HepG2 (cell line): Measurements from ENCODE around the gene TMEM130. TPM values are rescaled to one million over a fixed set of nuclear protein-coding genes. Genes with fewer than 3 reads are reported as not detected.

Source experiments
- ATAC-seq: fragments of 200-7000 bp; cut with Tn5 transposase; 3 replicates; pipeline ENCODE4 v1.9.1; 2020; ENCODE audit warnings: mild to moderate bottlenecking, moderate library complexity
- BruUV-seq: library from RNA; stranded (reverse); fragments of 400-500 nt; replicated peaks from 2 replicates; lab custom pipeline; 2021; lab: Mats Ljungman, UMichigan
- CTCF ChIA-PET: fragments of 300-600 bp; formaldehyde crosslinking; extraction: SDS; loops from one replicate; lab custom pipeline; 2021; ENCODE audit warnings: low total read pairs, inconsistent platforms, low intra/inter-chr PET ratio; lab: Yijun Ruan, JAX
- POLR2A ChIA-PET: fragments of 350-600 bp; sonication (Branson Sonifier 250); formaldehyde crosslinking; loops from one replicate; lab custom pipeline; 2020; ENCODE audit warnings: antibody characterized with exemption, inconsistent platforms; lab: Yijun Ruan, JAX
- DNase-seq: peaks from one replicate; pipeline ENCODE4 v3.0.0-alpha.2; 2015; ENCODE audit warnings: low spot score
- FAIRE-seq: peaks from 3 replicates; lab custom pipeline; 2011; peaks lifted over from hg19 to GRCh38; lab: Jason Lieb, UNC
- H2AFZ ChIP-seq: one replicate; pipeline ENCODE4 v1.6.1; 2011; ENCODE audit warnings: low read length, inconsistent platforms
- H3K27ac ChIP-seq: fragments of 300-600 bp; 3 replicates; pipeline ENCODE4 v1.8.0; 2011; ENCODE audit warnings: mixed run types, mild to moderate bottlenecking, mixed read lengths, low read length, inconsistent platforms; ENCODE audit not compliant: insufficient read depth; ENCODE audit errors: extremely low read length
- H3K27me3 ChIP-seq, 2 experiments: fragments of 200-600 bp in 1 of 2; 2 replicates in 1 of 2; 3 replicates in 1 of 2; pipeline versions ENCODE4 v1.6.0 to v1.8.0; 2011; ENCODE audit warnings: low read length in 2 of 2, mild to moderate bottlenecking in 2 of 2, moderate library complexity in 2 of 2, inconsistent platforms in 1 of 2; ENCODE audit not compliant: insufficient read depth in 2 of 2, control insufficient read depth in 1 of 2
- H3K36me3 ChIP-seq, 2 experiments: fragments of 200-600 bp in 1 of 2; replicated peaks in 1 of 2; 2 replicates in 1 of 2; 3 replicates in 1 of 2; pipeline versions ENCODE4 v1.5.1 to v1.8.0; 2011; ENCODE audit warnings: low read length in 2 of 2, inconsistent platforms in 1 of 2; ENCODE audit not compliant: insufficient read depth in 2 of 2, control insufficient read depth in 1 of 2
- H3K4me1 ChIP-seq: 2 replicates; pipeline ENCODE4 v1.5.1; 2012; ENCODE audit warnings: low read length, inconsistent platforms; ENCODE audit not compliant: insufficient read depth
- H3K4me2 ChIP-seq: 2 replicates; pipeline ENCODE4 v1.6.0; 2011; ENCODE audit warnings: low read depth, low read length, inconsistent platforms
- H3K4me3 ChIP-seq, 3 experiments: fragments of 200-600 bp in 1 of 3; sonication (generic), shearing (Covaris generic) in 1 of 3; replicated peaks in 1 of 3; 2 replicates each; pipeline ENCODE4 v1.5.1; 2011 to 2016; ENCODE audit warnings: low read length in 3 of 3, inconsistent platforms in 2 of 3, low read depth in 2 of 3, mild to moderate bottlenecking in 2 of 3, control low read depth in 1 of 3, mixed read lengths in 1 of 3; ENCODE audit not compliant: insufficient read depth in 1 of 3
- H3K79me2 ChIP-seq: one replicate; pipeline ENCODE4 v1.6.1; 2011; ENCODE audit warnings: low read length, inconsistent platforms; ENCODE audit not compliant: insufficient read depth
- H3K9ac ChIP-seq: 2 replicates; pipeline ENCODE4 v1.6.0; 2011; ENCODE audit warnings: mild to moderate bottlenecking, low read depth, low read length, inconsistent platforms; ENCODE audit not compliant: insufficient read depth
- H3K9me3 ChIP-seq: 2 replicates; pipeline ENCODE4 v1.5.1; 2012; ENCODE audit warnings: mild to moderate bottlenecking, low read length
- H4K20me1 ChIP-seq: 2 replicates; pipeline ENCODE4 v1.6.0; 2011; ENCODE audit warnings: inconsistent platforms, mild to moderate bottlenecking, low read length, moderate library complexity; ENCODE audit not compliant: insufficient read depth
- CCDC6 ChIP-seq: sonication (generic); formaldehyde crosslinking; IDR thresholded peaks from 2 replicates; pipeline ENCODE4 v1.8.1; 2022; ENCODE audit warnings: mild to moderate bottlenecking, missing genetic modification reagents, moderate library complexity
- CHD4 ChIP-seq: fragments of 200-600 bp; sonication (generic); IDR thresholded peaks from 2 replicates; pipeline ENCODE4 v1.7.0; 2017; ENCODE audit warnings: mild to moderate bottlenecking, low read length, borderline replicate concordance
- CTCF ChIP-seq: sonication (generic); formaldehyde crosslinking; IDR thresholded peaks from 2 replicates; pipeline ENCODE4 v1.5.0; 2020; ENCODE audit warnings: mild to moderate bottlenecking, missing genetic modification reagents, moderate library complexity
- HBP1 ChIP-seq: IDR thresholded peaks from 2 replicates; pipeline ENCODE4 v1.6.1; 2016; ENCODE audit warnings: low read depth, control low read depth
- MAFF ChIP-seq: IDR thresholded peaks from 2 replicates; pipeline ENCODE4 v1.6.1; 2011; ENCODE audit warnings: low read depth, low read length, improper control_type of control experiment
- MYPOP ChIP-seq: sonication (generic); formaldehyde crosslinking; IDR thresholded peaks from 2 replicates; pipeline ENCODE4 v1.8.1; 2023; ENCODE audit warnings: mild to moderate bottlenecking, moderate library complexity, missing genetic modification reagents
- NR2F1 ChIP-seq, 2 experiments: fragments of 450-650 bp in 1 of 2; formaldehyde crosslinking in 1 of 2; IDR thresholded peaks; 2 replicates each; pipeline versions ENCODE4 v1.5.0 to v1.6.1; 2016 to 2020; ENCODE audit warnings: mild to moderate bottlenecking in 1 of 2, missing compliant biosample characterization in 1 of 2, missing genetic modification reagents in 1 of 2, moderate library complexity in 1 of 2
- SMAD9 ChIP-seq: sonication (generic); formaldehyde crosslinking; IDR thresholded peaks from 2 replicates; pipeline ENCODE4 v1.5.1; 2020; ENCODE audit warnings: mild to moderate bottlenecking, missing genetic modification reagents
- SP2 ChIP-seq: sonication (generic); formaldehyde crosslinking; IDR thresholded peaks from 2 replicates; pipeline ENCODE4 v1.5.1; 2020; ENCODE audit warnings: mild to moderate bottlenecking, missing genetic modification reagents
- TOE1 ChIP-seq: sonication (generic); formaldehyde crosslinking; IDR thresholded peaks from 2 replicates; pipeline ENCODE4 v1.4.0; 2020; ENCODE audit warnings: mild to moderate bottlenecking, missing genetic modification reagents
- ZC3H4 ChIP-seq: sonication (generic); formaldehyde crosslinking; IDR thresholded peaks from 2 replicates; pipeline ENCODE4 v1.4.0; 2020; ENCODE audit warnings: missing genetic modification reagents, borderline replicate concordance
- ZNF143 ChIP-seq: sonication (generic); formaldehyde crosslinking; IDR thresholded peaks from 2 replicates; pipeline ENCODE4 v1.4.0; 2020; ENCODE audit warnings: missing genetic modification reagents
- ZNF775 ChIP-seq: sonication (generic); formaldehyde crosslinking; IDR thresholded peaks from 2 replicates; pipeline ENCODE4 v1.4.0; 2020; ENCODE audit warnings: missing genetic modification reagents, mild to moderate bottlenecking, moderate library complexity, borderline replicate concordance
- WGBS: methylation state at CpG from one replicate; pipeline ENCODE4 v1.1.6; 2017; ENCODE audit warnings: low lambda C conversion rate; 5-methylcytosine and 5-hydroxymethylcytosine counted together
- in situ Hi-C: cut with HindIII; loops from 2 replicates; pipeline ENCODE4 v1.10.0; 2017; ENCODE audit warnings: low pct_unique_long_range_greater_than_20kb; ENCODE audit not compliant: extremely low pct_ligation_motif_present
- intact Hi-C: fragments of 100-400 bp; cut with micrococcal nuclease; formaldehyde crosslinking; loops from one replicate; pipeline ENCODE4 v1.10.0; 2022; ENCODE audit not compliant: unreplicated experiment
- polyA plus RNA-seq, 8 experiments: library from polyadenylated mRNA; depleted of rRNA in 3 of 8; stranded (reverse) in 7 of 8; unstranded in 1 of 8; fragments of >200 nt; fragmentation: Illumina TruSeq in 4 of 8; extraction: Trizol in 4 of 8; gene quantifications; 2 replicates each; pipeline versions ENCODE4 v1.2.1 to v1.2.3, GENCODE V29; 2011 to 2016; ENCODE audit warnings: low read depth in 4 of 8, missing spikeins in 1 of 8, mixed read lengths in 1 of 8; ENCODE audit not compliant: insufficient read depth in 1 of 8
- total RNA-seq, 5 experiments: library from RNA; depleted of rRNA; stranded (reverse); fragments of >200 nt; fragmentation: Illumina TruSeq; extraction: Trizol; gene quantifications; 2 replicates each; pipeline ENCODE4 v1.2.3, GENCODE V29; 2016; ENCODE audit warnings: low read depth in 1 of 5

TMEM130 gene
- total and polyA plus RNA-seq, 2 of the 13 experiments (the other 11 are each of a cell fraction or from before 2014, with no cell fraction given): not detected

GRCh38 chr7:98840722-98841121, 29.1 kb downstream of the TMEM130 start:
- BruUV-seq: no TSS peak
- no peak for TF ChIP-seq ZNF775 (CRISPR knock-in tag)
- TF ChIP-seq MAFF: no peak
- no peak for TF ChIP-seq NR2F1 (CRISPR knock-in tag; IDR thresholded peaks at IDR 0.05)
- no peak for TF ChIP-seq SP2 (CRISPR knock-in tag)
- TF ChIP-seq HBP1 (CRISPR knock-in tag): no peak
- Histone ChIP-seq H3K4me3 (no peak overlapping the region), H3K4me1 (no peaks in the 10 kb centered on the region), H4K20me1 (no peaks in the 10 kb centered on the region), H3K9ac (no peak overlapping the region), H2AFZ (no peak overlapping the region), H3K79me2 (no peaks in the 10 kb centered on the region), H3K9me3 (no peaks in the 10 kb centered on the region), H3K27me3 (peaks cover 3 to 5% of the 10 kb centered on the region in 2 experiments; a peak in 2 of 5 replicates), H3K36me3 (no peaks in the 10 kb centered on the region), H3K4me2 (no peak overlapping the region), H3K27ac (no peak overlapping the region)
- in situ Hi-C loops (loop anchor here (5.0 to 10.0 kb wide), 2 partner anchors 418 to 546 kb away; no protein-coding TSS in a partner anchor), intact Hi-C loops (loop anchor here (1.0 kb wide), 1 partner anchor 407 kb away; no protein-coding TSS in a partner anchor)
- ATAC-seq (no peak), FAIRE-seq (no peak), DNase-seq (no peak)
- CTCF ChIA-PET: interaction anchor here (0.8 to 2.2 kb wide), 3 partner anchors 10 to 407 kb away, joined by 3 to 27 read pairs (median 4); no protein-coding TSS in a partner anchor
- POLR2A ChIA-PET: no interaction called here
- 7% methylated on average over 4 of the region's 4 CpGs for WGBS

GRCh38 chr7:98840096-98840495, 29.7 kb downstream of the TMEM130 start:
- H3K79me2 ChIP-seq: no peaks in the 10 kb centered on the region
- intact Hi-C loops (no loop called here), in situ Hi-C loops (loop anchor here (5.0 to 10.0 kb wide), 2 partner anchors 418 to 545 kb away; no protein-coding TSS in a partner anchor)
- H4K20me1 ChIP-seq: no peaks in the 10 kb centered on the region
- H3K36me3 ChIP-seq: no peaks in the 10 kb centered on the region
- CTCF ChIA-PET: interaction anchor here (0.8 to 2.3 kb wide), 2 partner anchors 107 to 406 kb away, joined by 3 to 9 read pairs; no protein-coding TSS in a partner anchor
- H3K4me2 ChIP-seq: no peak overlapping the region
- H3K9me3 ChIP-seq: no peaks in the 10 kb centered on the region
- H3K27ac ChIP-seq: no peak overlapping the region
- ATAC-seq (no peak), DNase-seq (no peak), FAIRE-seq (no peak)
- no TSS peak for BruUV-seq
- no peak overlapping the region for H3K9ac ChIP-seq
- H3K4me3 ChIP-seq: no peak overlapping the region
- H3K4me1 ChIP-seq: no peaks in the 10 kb centered on the region
- peaks cover 3 to 5% of the 10 kb centered on the region in 2 experiments; a peak in 2 of 5 replicates for H3K27me3 ChIP-seq
- POLR2A ChIA-PET: no interaction called here
- H2AFZ ChIP-seq: no peak overlapping the region
- 17% methylated on average over 8 of the region's 11 CpGs for WGBS
- TF ChIP-seq SMAD9 (CRISPR knock-in tag): no peak
- no peak for TF ChIP-seq CHD4
- TF ChIP-seq TOE1 (CRISPR knock-in tag): no peak
- no peak for TF ChIP-seq ZNF143 (CRISPR knock-in tag)
- no peak for TF ChIP-seq MYPOP (CRISPR knock-in tag)
- TF ChIP-seq CCDC6 (CRISPR knock-in tag): no peak
- no peak for TF ChIP-seq ZC3H4 (CRISPR knock-in tag)
- no peak for TF ChIP-seq CTCF
